HEK293 (cell line): ENCODE results near the gene MRPL47.

ENCODE experiments used
- ZNF157 ChIP-seq: fragments of 450-650 bp; formaldehyde crosslinking; IDR thresholded peaks from 2 replicates; pipeline ENCODE4 v1.5.1; 2016; ENCODE audit warnings: missing biosample characterization, missing genetic modification characterization
- ZNF830 ChIP-seq: fragments of 450-650 bp; IDR thresholded peaks from 2 replicates; pipeline ENCODE4 v1.5.0; 2018; ENCODE audit warnings: missing biosample characterization, missing genetic modification characterization, low read depth, mild to moderate bottlenecking, moderate library complexity
- TF ChIP-seq, protein P1 (sequence below): sonication (generic); formaldehyde crosslinking; IDR thresholded peaks from 2 replicates; pipeline ENCODE4 v1.8.1; 2022; ENCODE audit warnings: mild to moderate bottlenecking, moderate library complexity, missing genetic modification reagents

DNA sequence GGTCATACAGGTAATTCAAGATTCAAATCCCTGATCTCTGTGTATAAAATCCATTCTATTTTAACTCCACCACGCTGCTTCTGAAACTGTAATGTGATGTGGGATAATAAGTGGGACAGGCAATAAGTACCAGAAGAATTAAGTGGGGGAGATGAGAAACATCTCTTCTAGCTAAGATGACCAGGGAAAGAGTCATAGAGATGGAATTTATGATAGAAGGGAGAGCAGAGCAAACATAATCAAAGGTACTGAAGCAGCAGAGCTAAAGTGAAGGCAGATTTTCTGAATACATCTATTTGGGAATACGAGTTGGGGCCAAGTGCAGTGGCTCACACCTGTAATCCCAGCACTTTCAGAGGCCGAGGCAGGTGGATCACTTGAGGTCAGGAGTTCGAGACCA is 4.9 kb downstream of the MRPL47 start:
- no peak for TF ChIP-seq ZNF157 (tag by site-specific recombination)
- TF ChIP-seq, protein P1, sequence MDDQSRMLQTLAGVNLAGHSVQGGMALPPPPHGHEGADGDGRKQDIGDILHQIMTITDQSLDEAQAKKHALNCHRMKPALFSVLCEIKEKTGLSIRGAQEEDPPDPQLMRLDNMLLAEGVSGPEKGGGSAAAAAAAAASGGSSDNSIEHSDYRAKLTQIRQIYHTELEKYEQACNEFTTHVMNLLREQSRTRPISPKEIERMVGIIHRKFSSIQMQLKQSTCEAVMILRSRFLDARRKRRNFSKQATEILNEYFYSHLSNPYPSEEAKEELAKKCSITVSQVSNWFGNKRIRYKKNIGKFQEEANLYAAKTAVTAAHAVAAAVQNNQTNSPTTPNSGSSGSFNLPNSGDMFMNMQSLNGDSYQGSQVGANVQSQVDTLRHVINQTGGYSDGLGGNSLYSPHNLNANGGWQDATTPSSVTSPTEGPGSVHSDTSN (CRISPR knock-in tag): no peak
- TF ChIP-seq ZNF830 (tag by site-specific recombination): no peak
